Omental fat pad (tissue), 4 donors: ENCODE data around the gene RGS9. TPM values are rescaled to one million over a fixed set of nuclear protein-coding genes. Genes with fewer than 3 reads are reported as not detected.

ENCODE experiments used
- ATAC-seq: fragments of 150-250 bp; one replicate; pipeline ENCODE4 v1.9.1; 2016; ENCODE audit warnings: mild to moderate bottlenecking, moderate library complexity; ENCODE audit not compliant: low FRiP score
- DNase-seq: peaks from one replicate; pipeline ENCODE4 v3.0.0-alpha.2; 2019; ENCODE audit warnings: low spot score
- total RNA-seq, 4 donors: library from RNA; depleted of rRNA; stranded (reverse); fragments of >200 nt; gene quantifications; one replicate each; pipeline ENCODE4 v1.1.0, GENCODE V29; 2016
- TF ChIP-seq, protein P1 (sequence below), 3 donors: fragments of 450-650 bp; IDR thresholded peaks; one replicate each; pipeline ENCODE4 v1.5.1; 2016 to 2017; ENCODE audit warnings: antibody characterized with exemption in 3 of 3, mild to moderate bottlenecking in 3 of 3, moderate library complexity in 2 of 3

Gene RGS9
- total RNA-seq, 4 donors from 2014 or later: 1.1 to 5.6 (median 3.4) TPM

DNA sequence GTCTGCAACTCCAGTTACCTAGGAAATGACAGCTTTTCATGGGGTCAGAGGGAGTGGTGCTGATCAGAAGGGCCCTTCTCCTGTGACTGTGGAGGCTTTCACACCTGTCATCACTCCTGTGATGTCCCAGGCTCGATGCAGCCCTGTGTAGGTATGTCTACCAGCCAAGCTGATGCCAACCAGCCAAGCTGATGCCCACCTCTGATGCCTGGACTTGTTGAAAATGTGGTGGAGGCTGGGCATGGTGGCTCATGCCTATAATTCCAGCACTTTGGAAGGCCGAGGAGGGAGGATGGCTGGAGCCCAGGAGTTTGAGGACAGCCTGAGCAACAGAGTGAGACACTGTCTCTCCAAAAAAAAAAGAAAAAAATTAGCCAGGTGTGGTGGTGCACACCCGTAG, 33.7 kb upstream of the RGS9 start:
- TF ChIP-seq, protein P1, sequence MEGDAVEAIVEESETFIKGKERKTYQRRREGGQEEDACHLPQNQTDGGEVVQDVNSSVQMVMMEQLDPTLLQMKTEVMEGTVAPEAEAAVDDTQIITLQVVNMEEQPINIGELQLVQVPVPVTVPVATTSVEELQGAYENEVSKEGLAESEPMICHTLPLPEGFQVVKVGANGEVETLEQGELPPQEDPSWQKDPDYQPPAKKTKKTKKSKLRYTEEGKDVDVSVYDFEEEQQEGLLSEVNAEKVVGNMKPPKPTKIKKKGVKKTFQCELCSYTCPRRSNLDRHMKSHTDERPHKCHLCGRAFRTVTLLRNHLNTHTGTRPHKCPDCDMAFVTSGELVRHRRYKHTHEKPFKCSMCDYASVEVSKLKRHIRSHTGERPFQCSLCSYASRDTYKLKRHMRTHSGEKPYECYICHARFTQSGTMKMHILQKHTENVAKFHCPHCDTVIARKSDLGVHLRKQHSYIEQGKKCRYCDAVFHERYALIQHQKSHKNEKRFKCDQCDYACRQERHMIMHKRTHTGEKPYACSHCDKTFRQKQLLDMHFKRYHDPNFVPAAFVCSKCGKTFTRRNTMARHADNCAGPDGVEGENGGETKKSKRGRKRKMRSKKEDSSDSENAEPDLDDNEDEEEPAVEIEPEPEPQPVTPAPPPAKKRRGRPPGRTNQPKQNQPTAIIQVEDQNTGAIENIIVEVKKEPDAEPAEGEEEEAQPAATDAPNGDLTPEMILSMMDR (IDR thresholded peaks at IDR 0.05): no peak
- DNase-seq (no peak), ATAC-seq (no peak)

DNA sequence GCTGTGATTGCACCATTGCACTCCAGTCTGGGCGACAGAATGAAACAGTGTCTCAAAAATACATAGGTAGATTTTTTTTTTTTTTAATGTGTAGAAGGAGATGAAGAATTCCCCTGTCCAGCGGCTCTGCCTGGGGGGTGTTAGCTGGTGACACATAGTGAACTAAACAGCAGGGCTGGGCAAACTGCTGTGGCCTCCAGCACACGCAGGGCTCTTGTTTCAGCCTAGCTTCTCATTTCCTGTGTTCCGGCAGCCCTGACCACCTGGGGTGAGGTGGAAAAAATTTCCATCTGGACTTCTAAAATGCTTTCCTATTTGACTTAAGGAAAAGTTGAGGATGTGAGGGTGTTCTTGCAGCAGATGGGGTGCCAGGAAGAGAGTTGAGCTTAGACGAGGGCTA, 33.3 kb upstream of the RGS9 start:
- ATAC-seq (no peak), DNase-seq (no peak)
- TF ChIP-seq, protein P1 (IDR thresholded peaks at IDR 0.05): no peak

- TF ChIP-seq, protein P1 (IDR thresholded peaks at IDR 0.05): no peak
- DNase-seq: no peak
- ATAC-seq: no peak
Measured at GRCh38 chr17:65104541-65104940, 32.6 kb upstream of the RGS9 start.

GRCh38 chr17:65104973-65105372, 32.2 kb upstream of the RGS9 start:
- TF ChIP-seq, protein P1 (IDR thresholded peaks at IDR 0.05): no peak
- ATAC-seq (no peak), DNase-seq (no peak)

- no peak for ATAC-seq
- DNase-seq: no peak
- TF ChIP-seq, protein P1 (IDR thresholded peaks at IDR 0.05): no peak
Measured at GRCh38 chr17:65108152-65108551, 29.0 kb upstream of the RGS9 start.

DNA sequence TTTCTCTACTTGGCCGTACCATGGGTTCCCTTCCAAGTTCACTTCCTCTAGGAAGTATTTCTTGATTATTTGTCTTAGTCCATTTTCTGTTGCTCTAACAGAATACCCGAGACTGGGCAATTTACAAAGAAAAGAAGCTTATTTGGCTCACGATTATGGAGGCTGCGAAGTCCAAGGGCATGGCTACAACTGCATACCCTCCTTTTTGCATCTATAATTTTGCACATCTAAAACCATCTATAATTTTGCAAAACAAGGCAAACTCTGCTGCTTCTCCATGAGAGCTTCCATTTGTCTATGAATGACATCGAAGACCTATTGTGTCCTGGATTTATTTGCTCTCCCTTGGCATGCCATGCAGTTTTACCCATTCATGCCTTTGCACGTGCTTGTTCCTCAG, 27.6 kb upstream of the RGS9 start:
- ATAC-seq (no peak), DNase-seq (no peak)
- TF ChIP-seq, protein P1 (IDR thresholded peaks at IDR 0.05): no peak

- TF ChIP-seq, protein P1 (IDR thresholded peaks at IDR 0.05): no peak
- DNase-seq: no peak
- no peak for ATAC-seq
Measured at GRCh38 chr17:65109990-65110680, 27.0 kb upstream of the RGS9 start.
